SK-N-SH treated with all-trans-retinoic acid at 6 μM for 48 hours (cell line): Measurements from ENCODE around the gene CKAP2.

Experiments used
- ESRRG ChIP-seq: fragments of 250-450 bp; sonication (Bioruptor Pico); IDR thresholded peaks from 2 replicates; pipeline ENCODE4 v1.6.1; 2021; ENCODE audit warnings: mild to moderate bottlenecking
- ZNF565 ChIP-seq: fragments of 450-650 bp; formaldehyde crosslinking; conservative IDR thresholded peaks from 2 replicates; pipeline ENCODE4 v1.5.0; 2020; ENCODE audit warnings: low read depth, mild to moderate bottlenecking, moderate library complexity
- TF ChIP-seq, protein P1 (sequence below): fragments of 250-450 bp; sonication (Bioruptor Pico); IDR thresholded peaks from 2 replicates; pipeline ENCODE4 v1.5.1; 2020; ENCODE audit warnings: low read depth, mild to moderate bottlenecking, moderate library complexity

DNA sequence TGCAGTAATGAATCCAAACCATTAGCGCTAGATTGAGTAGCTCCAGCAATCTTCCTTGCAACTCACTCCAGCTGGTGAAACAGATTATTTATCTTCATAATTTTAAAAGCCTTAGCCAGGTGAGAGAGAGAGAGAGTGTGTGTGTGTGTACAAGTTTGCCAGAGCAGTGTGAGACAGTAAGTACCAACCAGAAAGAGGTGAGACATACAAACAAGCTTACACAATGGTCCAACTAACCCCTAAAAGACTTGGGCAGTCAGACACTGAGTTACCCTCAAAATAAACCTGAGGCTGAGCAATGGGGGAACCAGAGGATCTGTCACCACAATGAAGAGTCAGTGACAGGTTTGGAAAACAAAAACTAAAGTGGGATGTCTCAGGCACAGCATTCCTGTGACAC is 41.2 kb upstream of the CKAP2 start:
- TF ChIP-seq, protein P1, sequence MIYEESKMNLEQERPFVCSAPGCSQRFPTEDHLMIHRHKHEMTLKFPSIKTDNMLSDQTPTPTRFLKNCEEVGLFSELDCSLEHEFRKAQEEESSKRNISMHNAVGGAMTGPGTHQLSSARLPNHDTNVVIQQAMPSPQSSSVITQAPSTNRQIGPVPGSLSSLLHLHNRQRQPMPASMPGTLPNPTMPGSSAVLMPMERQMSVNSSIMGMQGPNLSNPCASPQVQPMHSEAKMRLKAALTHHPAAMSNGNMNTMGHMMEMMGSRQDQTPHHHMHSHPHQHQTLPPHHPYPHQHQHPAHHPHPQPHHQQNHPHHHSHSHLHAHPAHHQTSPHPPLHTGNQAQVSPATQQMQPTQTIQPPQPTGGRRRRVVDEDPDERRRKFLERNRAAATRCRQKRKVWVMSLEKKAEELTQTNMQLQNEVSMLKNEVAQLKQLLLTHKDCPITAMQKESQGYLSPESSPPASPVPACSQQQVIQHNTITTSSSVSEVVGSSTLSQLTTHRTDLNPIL (CRISPR knock-in tag) = no peak
- TF ChIP-seq ESRRG = no peak
- TF ChIP-seq ZNF565 (CRISPR knock-in tag) = no peak
